GM19372 (cell line): Measurements from ENCODE around the gene ALDH1B1.

Experiments used
- ATAC-seq: cut with Tn5 transposase; IDR thresholded peaks from one replicate; pipeline ENCODE4 v1.9.1; 2021; ENCODE audit warnings: mild to moderate bottlenecking, low read depth, moderate library complexity; ENCODE audit not compliant: unreplicated experiment

ALDH1B1 gene

DNA sequence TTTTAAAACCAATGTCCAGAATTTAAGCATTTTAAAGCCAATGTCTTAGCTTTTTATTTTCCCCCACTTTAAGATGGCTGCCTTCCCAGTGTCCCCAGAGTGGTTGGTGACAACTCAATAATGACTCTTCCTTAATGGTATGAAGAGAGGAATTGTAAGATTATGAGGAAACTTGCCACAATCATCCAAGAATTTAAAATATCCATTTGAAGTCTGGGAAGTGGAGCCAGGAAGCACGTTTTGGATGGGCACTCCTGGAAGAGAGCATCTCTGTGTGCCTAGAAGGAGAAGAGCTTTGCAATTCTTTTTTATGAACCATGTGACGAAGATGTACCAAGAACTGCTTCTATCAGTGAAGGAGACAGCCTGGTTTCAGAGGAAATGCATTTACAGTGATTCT is 43.0 kb downstream of the ALDH1B1 start:
- no peak for ATAC-seq

DNA sequence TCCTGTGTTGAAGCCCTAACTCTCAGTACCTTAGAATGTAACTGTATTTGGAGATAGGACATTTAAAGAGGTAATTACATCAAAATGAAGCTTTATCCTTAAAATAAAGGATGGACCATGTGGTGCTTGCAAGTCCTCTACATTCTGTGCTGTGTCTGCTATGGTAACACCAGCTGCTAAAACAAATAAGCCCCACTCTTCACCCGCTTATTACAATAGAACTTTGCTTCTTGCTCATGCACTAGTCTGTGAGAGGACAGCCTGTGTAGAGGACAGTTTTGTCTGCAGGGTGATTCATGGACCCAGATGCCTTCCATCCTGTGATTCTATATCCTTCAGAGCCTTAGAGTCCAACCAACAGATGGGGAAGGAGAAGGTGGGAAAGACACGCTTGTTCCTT is 44.2 kb downstream of the ALDH1B1 start:
- no peak for ATAC-seq

DNA sequence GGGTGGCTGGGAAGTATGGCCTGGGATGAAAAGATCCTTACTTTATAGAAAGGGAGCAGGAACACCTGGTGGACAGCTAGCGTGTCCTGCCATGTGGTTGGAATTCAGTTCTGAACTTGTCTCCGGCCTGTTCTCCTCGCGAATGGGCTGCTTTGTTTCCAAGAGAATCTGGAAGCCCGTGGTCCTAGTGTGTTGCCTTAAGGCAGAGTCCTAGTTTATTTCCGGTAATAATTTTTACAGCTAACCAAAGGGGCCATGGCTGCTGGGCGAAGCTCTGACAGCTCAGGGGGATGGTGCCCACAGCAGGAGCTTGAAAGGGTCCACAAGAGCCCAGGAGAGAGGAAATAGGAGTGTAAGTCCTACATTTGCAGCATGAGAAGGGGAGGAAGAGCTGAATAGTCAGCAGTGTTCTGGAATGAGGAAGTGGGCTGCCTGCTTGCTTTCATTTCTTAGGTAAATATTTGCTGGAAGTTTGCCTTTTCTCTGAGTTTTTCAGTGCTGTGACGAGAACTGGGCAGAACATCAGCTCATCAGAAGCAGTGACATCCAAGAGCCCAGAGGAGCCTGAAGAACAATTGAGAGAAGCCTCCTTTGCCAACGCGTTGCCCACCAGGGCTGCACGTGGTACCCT is 44.8 kb downstream of the ALDH1B1 start:
- peak; percentile 49 for ATAC-seq

DNA sequence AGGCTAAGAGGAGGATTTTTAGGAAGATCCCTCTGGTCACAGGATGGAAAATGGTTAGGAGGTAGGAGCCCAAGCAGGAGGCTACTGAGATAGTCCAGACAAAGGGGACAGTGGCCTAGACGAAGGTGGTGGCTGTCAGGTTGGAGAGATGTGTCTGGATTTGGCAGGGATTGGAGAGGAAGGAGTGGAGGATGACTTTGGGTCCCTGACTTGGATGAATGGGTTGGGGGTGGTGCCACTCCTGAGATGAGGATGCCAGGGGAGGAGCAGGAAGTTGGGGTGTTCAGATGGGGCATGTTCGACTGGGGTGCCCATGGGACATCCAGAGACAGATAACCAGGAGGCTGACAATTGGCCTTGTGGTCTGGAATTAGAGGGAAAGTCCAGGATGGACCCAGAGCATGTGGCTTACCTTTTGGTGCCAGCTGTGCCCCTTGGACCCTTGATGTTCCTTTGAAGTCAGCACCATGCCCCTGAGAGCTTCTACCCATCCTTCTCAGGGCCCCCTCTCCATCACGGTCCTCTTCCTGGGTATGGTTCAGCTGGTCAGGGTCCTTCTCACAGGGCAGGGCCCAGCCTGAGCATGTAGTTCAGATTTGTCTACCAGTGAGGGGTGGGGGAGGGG is 46.9 kb downstream of the ALDH1B1 start:
- ATAC-seq: no peak

DNA sequence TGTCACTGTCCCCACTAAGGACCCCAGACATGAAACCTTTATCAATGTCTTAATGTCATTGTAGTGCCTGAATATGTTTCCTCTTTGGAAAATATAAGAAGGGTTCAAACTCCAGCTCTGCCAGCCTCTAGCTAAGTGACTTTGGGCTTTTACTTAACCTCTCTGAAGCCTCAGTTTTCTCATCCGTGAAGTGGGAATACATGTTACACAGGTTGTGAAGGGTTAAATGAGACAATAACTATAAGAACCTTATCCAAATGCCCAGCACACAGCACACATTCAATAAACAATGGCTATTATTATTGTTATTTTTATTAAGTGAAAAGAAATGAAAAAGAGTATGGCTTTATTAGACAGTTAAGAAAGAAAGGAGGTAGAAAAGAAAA is 47.4 kb downstream of the ALDH1B1 start:
- no peak for ATAC-seq

DNA sequence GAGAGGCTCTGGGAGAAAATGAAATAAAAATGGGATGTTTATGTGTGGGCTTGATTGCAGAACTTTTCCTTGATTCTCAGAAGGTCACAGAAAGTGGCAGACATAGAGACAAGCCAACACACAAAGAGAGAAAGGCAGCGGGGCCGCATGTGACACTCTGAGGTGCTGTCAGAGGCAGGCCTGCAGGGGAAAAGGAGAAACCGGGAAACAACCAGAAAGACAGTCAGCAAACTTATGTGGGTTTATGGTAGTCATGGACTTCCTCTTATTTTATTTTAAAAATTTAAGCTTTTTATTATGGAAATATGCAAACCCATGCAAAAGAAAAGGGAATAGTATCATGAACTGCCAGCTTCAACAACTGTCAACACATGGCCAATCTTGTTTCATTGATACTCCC is 48.0 kb downstream of the ALDH1B1 start:
- no peak for ATAC-seq

DNA sequence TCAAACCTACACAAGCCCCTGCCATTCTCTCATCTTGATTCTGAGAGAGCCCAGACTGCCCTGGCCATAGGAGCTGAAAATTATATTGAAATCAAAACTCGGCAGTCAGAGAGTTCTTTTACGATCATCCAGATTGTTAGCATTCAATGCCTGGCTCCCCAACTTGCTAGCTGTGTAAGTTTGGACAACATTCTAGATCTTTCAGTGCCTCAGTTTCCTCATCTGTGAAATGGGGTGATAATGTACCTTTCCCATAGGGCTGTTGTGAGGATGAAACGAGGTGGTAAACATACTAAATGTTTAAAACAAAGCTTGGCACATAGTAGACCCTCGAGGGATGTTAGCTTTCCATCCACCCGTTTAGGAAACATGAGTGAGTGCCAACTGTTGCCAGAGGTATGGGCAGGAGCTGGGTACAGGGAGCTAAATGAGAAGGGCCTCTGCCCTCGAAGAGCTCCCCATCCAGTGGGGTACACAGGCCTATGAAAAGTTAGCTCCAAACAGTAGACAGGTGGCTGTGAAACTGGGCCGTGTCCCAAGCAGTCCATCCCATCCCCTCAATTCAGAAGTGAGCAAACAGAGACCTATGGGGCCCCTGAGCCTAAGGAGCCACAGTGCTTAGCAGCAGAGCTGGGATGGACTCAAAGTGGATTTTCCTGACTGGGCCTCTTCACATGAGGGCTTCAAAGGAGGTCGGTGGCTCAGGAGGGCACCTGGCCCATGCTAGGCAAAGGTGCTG is 49.0 kb downstream of the ALDH1B1 start:
- no peak for ATAC-seq

DNA sequence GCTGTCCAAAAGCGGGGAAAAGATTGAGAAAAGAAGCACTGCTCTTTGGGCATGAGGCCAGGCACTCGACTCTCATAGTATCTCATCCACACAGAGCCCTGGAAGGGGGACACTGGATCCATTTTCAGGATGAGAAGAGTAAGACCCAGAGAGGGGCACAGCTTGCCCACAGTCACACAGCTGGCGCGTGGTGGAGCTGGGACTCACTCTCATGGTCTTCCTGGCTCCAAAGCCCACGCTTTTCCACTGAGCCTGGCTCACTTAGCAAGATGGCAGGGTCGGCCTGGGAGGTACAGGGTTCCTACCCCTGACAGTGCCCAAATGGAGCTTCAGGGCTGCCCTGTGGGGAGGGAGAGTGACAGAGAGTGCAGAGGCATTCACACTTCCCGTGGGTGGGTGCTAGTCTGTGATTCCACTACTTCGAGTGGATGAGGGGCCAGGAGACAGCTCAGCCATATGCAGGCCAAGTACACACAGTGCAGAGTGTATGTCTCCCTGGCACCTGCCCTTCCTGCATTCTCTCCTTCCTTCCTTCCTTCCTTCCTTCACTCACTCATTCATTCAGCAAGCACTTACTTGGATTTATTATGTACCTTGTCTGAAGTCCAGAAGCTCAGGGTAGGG is 50.1 kb downstream of the ALDH1B1 start:
- no peak for ATAC-seq

DNA sequence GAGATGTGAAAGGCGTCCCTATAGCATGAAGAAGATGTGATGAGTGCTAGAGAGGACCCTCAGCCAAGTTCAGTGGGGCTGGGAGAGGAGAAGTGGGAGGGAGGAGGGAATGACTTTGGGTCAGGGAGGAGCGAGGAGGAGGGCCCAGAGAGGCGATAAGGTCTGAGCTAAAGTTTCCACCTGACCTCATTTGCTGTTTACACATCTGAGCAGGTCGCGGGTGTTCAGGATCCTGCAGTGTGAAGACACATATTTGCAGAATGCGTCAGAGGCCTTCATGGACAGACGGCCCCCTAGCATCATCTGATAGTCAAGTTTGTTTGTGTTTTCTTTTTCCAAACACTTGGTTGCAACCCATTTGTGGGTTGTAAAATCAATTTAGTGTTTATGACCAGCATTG is 50.7 kb downstream of the ALDH1B1 start:
- no peak for ATAC-seq

DNA sequence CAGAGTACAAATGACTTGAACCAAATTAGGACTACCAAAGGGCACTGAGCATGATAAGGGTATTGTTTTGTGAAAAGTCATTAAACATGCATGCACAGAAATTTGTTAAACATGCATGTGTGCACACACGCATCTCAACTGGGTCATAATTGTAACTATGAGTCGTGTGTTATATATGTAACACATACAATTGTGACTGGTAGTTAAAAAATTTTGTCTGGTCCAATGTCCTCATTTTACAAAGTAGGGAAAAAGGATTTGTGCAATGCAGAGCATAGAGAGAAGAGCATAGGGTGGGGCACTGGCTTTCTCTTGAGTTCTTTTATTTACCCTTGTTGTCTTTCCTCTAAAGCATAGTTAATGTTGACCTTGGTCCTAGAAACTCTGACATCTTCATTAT is 51.1 kb downstream of the ALDH1B1 start:
- ATAC-seq: no peak

DNA sequence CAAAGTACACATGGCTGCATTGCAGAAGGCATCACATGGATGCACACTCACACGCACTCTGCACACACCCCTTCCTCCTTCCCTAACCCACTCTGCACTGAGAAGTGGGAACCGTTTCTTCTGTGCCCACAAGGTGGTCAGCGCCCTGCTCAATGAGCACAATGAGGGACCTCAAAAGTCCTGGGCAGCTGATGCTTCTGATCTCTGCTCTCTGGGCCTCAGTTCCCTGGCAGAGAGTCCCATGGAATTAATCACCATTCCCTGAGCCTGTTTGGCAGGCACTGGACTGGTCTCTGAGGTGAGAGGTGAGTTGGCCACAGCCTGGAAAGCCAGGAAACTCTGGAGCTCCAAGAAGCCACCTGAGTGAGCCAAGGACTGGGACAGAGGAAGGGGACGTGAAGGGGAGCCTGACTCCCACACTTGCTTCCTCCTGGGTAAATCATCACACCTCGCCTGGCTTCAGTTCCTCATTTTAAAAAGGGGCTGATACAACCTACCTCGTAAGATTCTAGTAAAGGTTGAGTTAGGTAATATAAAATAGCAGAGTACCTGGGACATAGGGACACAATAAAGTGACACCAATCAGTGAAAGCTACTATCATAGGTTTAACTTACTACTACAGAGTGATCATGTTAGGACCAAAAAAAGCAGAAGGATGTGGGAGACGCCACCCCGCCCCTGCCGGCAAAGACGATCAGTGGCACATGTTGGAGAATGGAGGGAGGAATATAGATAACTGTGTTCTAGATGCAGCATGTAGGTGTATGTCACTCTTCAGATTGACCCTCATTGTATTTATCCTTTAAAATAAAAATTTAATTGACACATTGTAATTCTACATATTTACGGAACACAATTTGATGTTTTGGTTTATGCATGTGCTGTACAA is 52.9 kb downstream of the ALDH1B1 start:
- peak; percentile 95 for ATAC-seq

DNA sequence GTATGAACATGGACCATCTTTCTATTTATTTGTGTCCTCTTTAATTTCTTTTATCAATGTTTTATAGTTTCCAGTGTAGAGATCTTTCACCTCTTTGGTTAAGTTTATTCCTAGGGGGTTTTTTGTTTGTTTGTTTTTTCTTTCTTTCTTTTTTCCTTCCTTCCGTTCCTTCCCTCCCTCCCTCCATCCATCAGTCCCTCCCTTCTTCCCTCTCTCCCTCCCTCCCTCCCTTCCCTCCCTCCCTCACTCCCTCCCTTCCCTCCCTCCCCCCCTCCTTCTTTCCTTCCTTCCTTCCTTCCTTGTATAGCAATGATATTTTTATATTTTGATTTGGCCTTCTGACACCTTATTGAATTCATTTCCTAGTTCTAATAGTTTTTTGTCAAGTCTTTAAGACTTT is 55.2 kb downstream of the ALDH1B1 start:
- no peak for ATAC-seq
